ENCODE results near the gene FBN3.

DNA sequence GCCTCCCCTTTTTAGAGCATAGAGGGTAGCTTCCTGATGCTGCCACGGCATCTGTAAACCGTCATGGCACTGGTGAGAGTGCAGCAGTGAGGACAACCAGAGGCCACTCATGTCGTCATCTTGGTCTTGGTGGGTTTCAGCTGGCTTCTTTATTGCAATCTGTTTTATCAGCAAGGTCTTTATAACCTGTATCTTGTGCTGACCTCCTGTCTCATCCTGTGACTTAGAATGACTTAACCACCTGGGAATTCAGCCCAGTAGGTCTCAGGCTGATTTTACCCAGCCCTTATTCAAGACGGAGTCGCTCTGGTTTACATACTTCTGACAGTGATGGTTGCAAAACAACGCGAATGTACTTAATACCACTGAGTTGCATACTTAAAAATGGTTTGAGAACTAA, 14.4 kb upstream of the FBN3 start:
- TF ChIP-seq, protein P1, sequence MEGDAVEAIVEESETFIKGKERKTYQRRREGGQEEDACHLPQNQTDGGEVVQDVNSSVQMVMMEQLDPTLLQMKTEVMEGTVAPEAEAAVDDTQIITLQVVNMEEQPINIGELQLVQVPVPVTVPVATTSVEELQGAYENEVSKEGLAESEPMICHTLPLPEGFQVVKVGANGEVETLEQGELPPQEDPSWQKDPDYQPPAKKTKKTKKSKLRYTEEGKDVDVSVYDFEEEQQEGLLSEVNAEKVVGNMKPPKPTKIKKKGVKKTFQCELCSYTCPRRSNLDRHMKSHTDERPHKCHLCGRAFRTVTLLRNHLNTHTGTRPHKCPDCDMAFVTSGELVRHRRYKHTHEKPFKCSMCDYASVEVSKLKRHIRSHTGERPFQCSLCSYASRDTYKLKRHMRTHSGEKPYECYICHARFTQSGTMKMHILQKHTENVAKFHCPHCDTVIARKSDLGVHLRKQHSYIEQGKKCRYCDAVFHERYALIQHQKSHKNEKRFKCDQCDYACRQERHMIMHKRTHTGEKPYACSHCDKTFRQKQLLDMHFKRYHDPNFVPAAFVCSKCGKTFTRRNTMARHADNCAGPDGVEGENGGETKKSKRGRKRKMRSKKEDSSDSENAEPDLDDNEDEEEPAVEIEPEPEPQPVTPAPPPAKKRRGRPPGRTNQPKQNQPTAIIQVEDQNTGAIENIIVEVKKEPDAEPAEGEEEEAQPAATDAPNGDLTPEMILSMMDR (IDR thresholded peaks at IDR 0.05) = no peak
- no peak for TF ChIP-seq POLR2A (IDR thresholded peaks at IDR 0.05)

All from heart left ventricle (tissue), 13 donors.